Measurements from ENCODE around the gene CDH23. TPM values are rescaled to one million over a fixed set of nuclear protein-coding genes. Genes with fewer than 3 reads are reported as not detected.

The CDH23 gene
- polyA plus RNA-seq, 3 donors: 0.83 to 1.3 (median 0.96) TPM

- DNase-seq: no peak
Observed at GRCh38 chr10:71816936-71817618, 420.4 kb downstream of the CDH23 start.

GRCh38 chr10:71817831-71818655, 421.3 kb downstream of the CDH23 start:
- DNase-seq: no peak

- DNase-seq: no peak
Observed at GRCh38 chr10:71818674-71819260, 422.0 kb downstream of the CDH23 start.

- no peak for DNase-seq
Observed at GRCh38 chr10:71819441-71819861, 422.7 kb downstream of the CDH23 start.

- no peak for DNase-seq
Observed at GRCh38 chr10:71819985-71820384, 423.3 kb downstream of the CDH23 start.

- DNase-seq: no peak
Observed at GRCh38 chr10:71820966-71821365, 424.2 kb downstream of the CDH23 start.

- no peak for DNase-seq
Observed at GRCh38 chr10:71821909-71822763, 425.4 kb downstream of the CDH23 start.

GRCh38 chr10:71823356-71823755, 426.6 kb downstream of the CDH23 start:
- DNase-seq: no peak

- no peak for DNase-seq
Observed at GRCh38 chr10:71824333-71824732, 427.6 kb downstream of the CDH23 start.

- DNase-seq: no peak
Observed at GRCh38 chr10:71825217-71825616, 428.5 kb downstream of the CDH23 start.

GRCh38 chr10:71827852-71828251, 431.1 kb downstream of the CDH23 start:
- DNase-seq: no peak

GRCh38 chr10:71828702-71829101, 432.0 kb downstream of the CDH23 start:
- DNase-seq: no peak

GRCh38 chr10:71829171-71829570, 432.5 kb downstream of the CDH23 start:
- DNase-seq: no peak

GRCh38 chr10:71829896-71830295, 433.2 kb downstream of the CDH23 start:
- no peak for DNase-seq

- DNase-seq: no peak
Observed at GRCh38 chr10:71830726-71831125, 434.0 kb downstream of the CDH23 start.

GRCh38 chr10:71831646-71832552, 435.2 kb downstream of the CDH23 start:
- no peak for DNase-seq

- DNase-seq: no peak
Observed at GRCh38 chr10:71832967-71833366, 436.2 kb downstream of the CDH23 start.

GRCh38 chr10:71833451-71834342, 437.0 kb downstream of the CDH23 start:
- DNase-seq: no peak

- no peak for DNase-seq
Observed at GRCh38 chr10:71834343-71834674, 437.6 kb downstream of the CDH23 start.
